Cerebellar nuclear complex (tissue), 1 donor: Measurements from ENCODE around the gene TUBGCP5.

ENCODE experiments used
- DNase-seq, 2 experiments: peaks; one replicate each; lab custom pipeline; 2025; lab: John Stamatoyannopoulos, UW

Gene TUBGCP5

GRCh38 chr15:22978691-22979237 lies 60.6 kb downstream of the TUBGCP5 start:
- DNase-seq, result no peak

GRCh38 chr15:22974745-22975144 lies 64.6 kb downstream of the TUBGCP5 start:
- DNase-seq, result no peak

DNA sequence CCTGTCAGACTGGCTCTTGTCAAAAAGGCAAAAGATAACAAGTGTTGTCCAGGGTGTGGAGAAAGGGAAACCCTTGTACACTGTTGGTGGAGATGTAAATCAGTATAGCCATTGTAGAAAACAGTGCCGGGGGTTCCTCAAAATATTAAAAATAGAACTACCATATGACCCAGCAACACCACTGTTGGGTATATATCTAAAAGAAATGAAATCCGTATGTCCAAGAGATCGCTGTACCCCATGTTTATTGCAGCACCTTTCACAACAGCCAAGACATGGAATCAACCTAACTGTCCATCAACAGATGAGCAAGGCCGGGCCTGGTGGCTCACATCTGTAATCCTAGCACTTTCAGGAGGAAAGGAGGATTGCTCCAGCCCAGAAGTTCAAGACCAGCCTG lies 65.4 kb downstream of the TUBGCP5 start:
- DNase-seq, result no peak

GRCh38 chr15:22973286-22973685 lies 66.1 kb downstream of the TUBGCP5 start:
- DNase-seq, result no peak

DNA sequence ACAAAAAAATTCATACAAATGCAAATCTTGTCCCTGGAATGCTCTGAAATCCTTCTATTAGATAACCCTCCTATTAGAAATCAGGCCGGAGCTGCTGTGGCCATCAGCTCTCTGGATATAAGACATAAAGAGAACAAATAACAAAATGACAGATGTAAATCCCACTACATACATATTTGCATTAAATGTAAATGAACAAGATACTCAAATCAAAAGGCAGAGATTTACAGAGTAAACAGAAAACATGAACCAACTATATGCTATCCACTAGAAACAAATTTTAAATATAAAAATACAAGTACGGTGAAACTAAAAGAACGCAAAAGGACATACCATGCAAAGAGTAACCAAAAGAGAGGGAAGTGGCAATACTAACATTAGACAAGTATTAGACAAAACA lies 69.9 kb downstream of the TUBGCP5 start:
- no peak for DNase-seq

DNA sequence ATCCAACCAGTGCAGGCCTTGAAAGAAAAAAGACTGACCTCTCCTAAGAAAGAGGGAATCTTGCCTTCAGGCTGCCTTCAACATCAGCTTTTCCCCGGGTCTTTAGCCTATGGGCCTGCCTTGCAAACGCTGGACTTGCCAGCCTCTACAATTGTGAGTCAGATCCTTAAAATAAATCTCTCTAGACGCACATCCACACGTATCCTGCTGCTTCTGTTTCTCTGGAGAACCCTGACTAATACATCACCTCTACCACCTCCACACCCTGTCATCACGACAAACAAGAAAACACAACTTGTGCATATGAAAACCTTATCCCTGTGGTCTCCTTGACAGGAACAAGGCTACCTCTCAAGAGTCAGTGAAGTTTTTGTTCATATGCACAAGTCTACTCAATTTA lies 71.0 kb downstream of the TUBGCP5 start:
- no peak for DNase-seq

GRCh38 chr15:22967084-22967770 lies 72.1 kb downstream of the TUBGCP5 start:
- DNase-seq, result no peak

GRCh38 chr15:22966321-22967083 lies 72.9 kb downstream of the TUBGCP5 start:
- DNase-seq, result no peak

DNA sequence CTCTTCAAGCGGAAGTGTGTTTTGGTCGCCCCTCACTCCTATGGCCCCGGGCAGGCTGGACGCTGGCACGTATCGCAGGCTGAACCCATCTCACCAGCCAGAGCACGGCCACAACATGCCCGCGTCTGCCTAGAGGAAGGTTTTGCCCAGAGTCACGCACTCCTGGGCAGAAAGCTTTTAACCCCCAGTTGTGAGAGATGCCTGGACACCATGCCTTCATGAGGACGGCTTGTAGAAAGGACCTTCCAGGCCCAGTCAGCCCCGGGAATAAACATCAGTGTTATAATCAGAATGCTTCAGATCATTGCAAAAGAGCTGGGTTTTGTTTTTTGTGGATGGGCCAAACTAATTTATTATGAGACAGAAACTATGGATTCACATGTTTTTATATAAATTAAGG lies 75.7 kb downstream of the TUBGCP5 start:
- no peak for DNase-seq

- DNase-seq, result no peak
Observed at GRCh38 chr15:22962611-22963010, 76.8 kb downstream of the TUBGCP5 start.

- DNase-seq, result no peak
Observed at GRCh38 chr15:22961762-22962161, 77.6 kb downstream of the TUBGCP5 start.

DNA sequence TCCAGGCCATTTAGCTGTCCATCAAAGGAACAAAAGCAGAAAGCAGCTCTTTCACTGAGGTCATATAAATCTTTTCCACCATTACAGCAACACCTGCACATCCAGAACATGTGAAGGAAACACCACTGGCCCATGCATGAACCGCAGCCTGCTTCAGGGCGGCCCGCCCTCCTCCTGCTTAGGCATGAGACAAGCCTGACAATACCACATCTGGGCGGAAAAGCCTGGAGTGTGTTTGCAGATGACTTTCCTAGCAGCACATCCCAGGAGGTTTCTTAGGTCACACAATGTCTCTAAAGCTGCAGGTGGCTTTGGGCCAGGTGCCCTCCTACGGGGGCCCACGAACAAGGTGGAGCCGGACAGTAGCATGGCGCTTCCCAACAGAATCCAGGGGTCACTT lies 78.8 kb downstream of the TUBGCP5 start:
- DNase-seq, result no peak

GRCh38 chr15:22960126-22960525 lies 79.2 kb downstream of the TUBGCP5 start:
- DNase-seq, result no peak

DNA sequence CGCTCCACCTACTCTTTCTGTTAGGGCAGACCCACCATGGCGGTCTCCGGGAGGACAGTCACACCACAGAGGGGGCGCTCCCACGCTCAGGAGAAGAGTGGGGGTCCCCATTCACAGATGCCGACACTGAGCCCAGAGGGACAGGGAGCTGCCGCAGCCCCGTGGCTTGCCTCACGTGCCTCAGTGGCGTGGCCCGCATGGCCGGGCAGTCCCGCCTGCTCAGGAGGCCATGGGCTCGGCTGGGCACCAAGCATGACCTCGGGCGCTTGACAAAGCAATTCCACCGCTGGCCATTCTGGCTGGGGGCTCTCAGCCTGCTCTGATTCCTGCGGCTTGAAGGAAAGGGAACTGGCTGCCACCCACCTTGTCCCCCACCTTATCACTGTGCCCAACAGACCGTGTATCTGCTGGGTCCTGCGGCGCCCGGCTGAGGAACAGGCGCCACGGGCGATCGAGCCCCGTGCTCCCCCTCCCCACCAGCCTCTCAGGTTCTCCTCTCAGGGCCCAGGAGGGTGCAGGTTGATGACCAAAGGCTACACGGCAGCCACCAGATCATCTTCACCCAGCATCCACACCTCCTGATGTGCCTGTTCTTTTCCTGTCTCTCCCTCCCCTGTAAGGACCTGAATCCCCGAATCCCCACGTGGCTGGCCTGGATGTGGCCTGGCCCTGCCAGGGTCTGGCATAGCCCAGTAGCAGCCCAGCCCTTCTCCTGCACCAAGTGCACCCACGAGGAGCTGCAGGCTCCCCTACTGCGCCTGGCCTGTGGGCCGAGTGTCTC lies 79.9 kb downstream of the TUBGCP5 start:
- no peak for DNase-seq

- no peak for DNase-seq
Observed at GRCh38 chr15:22958487-22959280, 80.7 kb downstream of the TUBGCP5 start.

DNA sequence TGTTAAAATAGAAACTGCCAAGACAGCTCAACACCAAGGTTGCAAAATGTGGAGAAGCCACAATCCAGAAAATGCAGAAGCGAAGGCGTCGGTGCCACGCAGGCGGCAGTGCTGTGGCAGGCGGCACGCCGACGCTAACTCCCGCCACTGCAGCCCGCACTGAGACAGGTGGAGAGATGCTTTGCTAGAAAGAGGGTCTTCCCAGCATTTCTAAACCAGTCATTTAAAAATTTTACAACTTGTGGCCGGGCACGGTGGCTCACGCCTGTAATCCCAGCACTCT lies 82.5 kb downstream of the TUBGCP5 start:
- no peak for DNase-seq

- no peak for DNase-seq
Observed at GRCh38 chr15:22956257-22956977, 83.0 kb downstream of the TUBGCP5 start.

GRCh38 chr15:22955544-22956119 lies 83.7 kb downstream of the TUBGCP5 start:
- DNase-seq, result no peak

- DNase-seq, result no peak
Observed at GRCh38 chr15:22954798-22955543, 84.4 kb downstream of the TUBGCP5 start.

- DNase-seq, result no peak
Observed at GRCh38 chr15:22954326-22954725, 85.0 kb downstream of the TUBGCP5 start.
